ENCODE results near the gene RAPGEF4. TPM values are rescaled to one million over a fixed set of nuclear protein-coding genes. Genes with fewer than 3 reads are reported as not detected.

RAPGEF4 gene
- total and polyA plus RNA-seq, 2 of the 8 experiments (the other 6 are each of a cell fraction or from before 2014, with no cell fraction given): 1.2 to 2.6 TPM

- no peak overlapping the region for H4K5ac ChIP-seq (ENCODE audit: insufficient read length, low read depth, low read length)
These were observed 253.1 kb downstream of the RAPGEF4 start for GRCh38 chr2:172988728-172989127.

More at GRCh38 chr2:172988728-172989127, 253.1 kb downstream of the RAPGEF4 start:
- no peaks in the 10 kb centered on the region for H3K36me3 ChIP-seq (ENCODE audit: control insufficient read depth in 2 of 4, insufficient read depth in 4 of 4, low read length in 3 of 4)
- no peak overlapping the region for H2BK15ac ChIP-seq (ENCODE audit: low read length)
- no peak overlapping the region for H3K4ac ChIP-seq (replicated peaks; ENCODE audit: insufficient read length, low read depth, low read length)
- H4K91ac ChIP-seq (replicated peaks; ENCODE audit: insufficient read length, low read length): no peak overlapping the region
- H3K4me3 ChIP-seq (ENCODE audit: extremely low read depth in 1 of 4, insufficient read depth in 2 of 4, low read depth in 3 of 4, low read length in 4 of 4): no peak overlapping the region
- H3K27ac ChIP-seq (ENCODE audit: low read depth, low read length): no peak overlapping the region
- CTCF ChIA-PET (ENCODE audit: partially characterized antibody): interaction anchor here (0.9 to 1.1 kb wide), 2 partner anchors 10 to 16 kb away, joined by 3 read pairs; no protein-coding TSS in a partner anchor
- H4K8ac ChIP-seq (ENCODE audit: extremely low read depth, insufficient read depth, low read length): no peak overlapping the region
- no peaks in the 10 kb centered on the region for H3K79me2 ChIP-seq (ENCODE audit: control insufficient read depth in 1 of 2, insufficient read depth in 2 of 2, low read length in 2 of 2)
- no peak overlapping the region for H2AFZ ChIP-seq (ENCODE audit: low read length)
- no peak overlapping the region for H3K14ac ChIP-seq (ENCODE audit: insufficient read length)
- DNase-seq (ENCODE audit: low read depth in 1 of 2, low spot score in 2 of 2) (no peak), FAIRE-seq (no peak)
- no peak overlapping the region for H3K9ac ChIP-seq (replicated peaks in 1 of 4; ENCODE audit: extremely low read depth in 1 of 4, low read depth in 3 of 4, low read length in 3 of 4)
- no peaks in the 10 kb centered on the region for H3K79me1 ChIP-seq (ENCODE audit: low read depth, low read length)
- no peak for TF ChIP-seq POU5F1 (IDR thresholded peaks at IDR 0.05; ENCODE audit: low read depth, low read length)
- no peak for TF ChIP-seq YY1 (IDR thresholded peaks at IDR 0.05; ENCODE audit: low read depth, low read length)
- TF ChIP-seq NRF1 (IDR thresholded peaks at IDR 0.05; ENCODE audit: low read depth, low read length): no peak
- TF ChIP-seq E2F6 (IDR thresholded peaks at IDR 0.05): no peak
- TF ChIP-seq SIRT6 (IDR thresholded peaks at IDR 0.05; ENCODE audit: low read length): no peak
- H3K23ac ChIP-seq (ENCODE audit: insufficient read length): no peak overlapping the region
- 92% methylated on average over 7 of the region's 7 CpGs; no CpG with 5 or more reads in 1 of the 2 experiments for WGBS, 2 experiments (ENCODE audit: extremely low coverage in 1 of 2, insufficient coverage in 1 of 2, insufficient read length in 1 of 2, insufficient replicate concordance in 2 of 2, low coverage in 1 of 2, low lambda C conversion rate in 2 of 2, missing lambda C conversion rate in 1 of 2)
- no peak overlapping the region for H2AK5ac ChIP-seq (ENCODE audit: low read depth, low read length)
- H3K56ac ChIP-seq (replicated peaks; ENCODE audit: insufficient read length, low read depth, low read length): no peak overlapping the region
- H2BK5ac ChIP-seq (ENCODE audit: low read depth, low read length): no peak overlapping the region
- no peaks in the 10 kb centered on the region for H3K9me3 ChIP-seq (ENCODE audit: insufficient read depth in 2 of 2, low read depth in 1 of 2, low read length in 1 of 2)
- no peak overlapping the region for H2BK12ac ChIP-seq (ENCODE audit: low read depth, low read length)
- H3K18ac ChIP-seq (ENCODE audit: extremely low read depth, low read length): no peak overlapping the region
- H3K4me1 ChIP-seq (replicated peaks in 1 of 4; ENCODE audit: control insufficient read depth in 3 of 4, insufficient read depth in 4 of 4, low read length in 3 of 4): peaks cover 0 to 3% (median 0%) of the 10 kb centered on the region in 4 experiments; a peak in 2 of 7 replicates
- no peak overlapping the region for H2BK120ac ChIP-seq (replicated peaks; ENCODE audit: low read depth, low read length)
- H3K4me2 ChIP-seq (ENCODE audit: insufficient read depth in 1 of 2, low read depth in 2 of 2, low read length in 2 of 2): no peak overlapping the region
- no peak overlapping the region for H2BK20ac ChIP-seq (ENCODE audit: low read length)
- H3K27me3 ChIP-seq (replicated peaks in 1 of 4; ENCODE audit: control insufficient read depth in 3 of 4, extremely low read depth in 1 of 4, insufficient read depth in 3 of 4, low read length in 3 of 4): no peaks in the 10 kb centered on the region
- POLR2A ChIA-PET (ENCODE audit: partially characterized antibody): no interaction called here
- H3K23me2 ChIP-seq (ENCODE audit: low read depth, low read length): no peaks in the 10 kb centered on the region
- H4K20me1 ChIP-seq (replicated peaks in 1 of 2; ENCODE audit: control insufficient read depth in 1 of 2, insufficient read depth in 2 of 2, low read length in 2 of 2): no peaks in the 10 kb centered on the region

Measured in H1 (cell line).